ENCODE data around the gene PLXNA4. TPM values are rescaled to one million over a fixed set of nuclear protein-coding genes. Genes with fewer than 3 reads are reported as not detected.

Gene PLXNA4
- total RNA-seq, 1 donor from 2014 or later = 0.38 TPM

DNA sequence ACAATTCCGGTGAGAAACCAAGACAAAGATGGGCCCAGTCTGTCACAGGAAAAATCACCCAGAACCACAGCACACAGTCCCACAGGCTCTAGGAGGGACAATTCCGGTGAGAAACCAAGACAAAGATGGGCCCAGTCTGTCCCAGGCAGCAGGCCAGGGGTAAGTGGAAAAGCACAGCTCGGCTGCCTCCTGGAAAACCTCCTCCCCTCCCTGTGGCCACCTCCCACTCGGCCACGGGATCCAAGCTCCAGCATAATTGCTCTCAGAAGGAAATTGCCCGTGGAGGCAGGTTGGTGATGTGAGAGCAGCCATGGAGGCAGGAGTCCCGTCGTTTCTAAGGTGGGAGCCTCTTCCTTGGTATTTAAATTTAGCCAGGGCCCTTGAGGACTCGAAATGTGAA is 95.7 kb downstream of the PLXNA4 start:
- peaks cover 25% of the 10 kb centered on the region for H3K27me3 Mint-ChIP-seq
- H3K4me1 Mint-ChIP-seq (ENCODE audit: low read depth) = no peaks in the 10 kb centered on the region
- no peaks in the 10 kb centered on the region for H3K9me3 Mint-ChIP-seq (ENCODE audit: low read depth)

GRCh38 chr7:132476541-132476940 is 99.7 kb downstream of the PLXNA4 start:
- no peak for TF ChIP-seq CTCF (IDR thresholded peaks at IDR 0.05; ENCODE audit: unreplicated experiment)
- Mint-ChIP-seq H3K4me1 (ENCODE audit: low read depth) (peaks cover 6% of the 10 kb centered on the region), H3K4me3 (ENCODE audit: low read depth) (no peak overlapping the region), H3K9me3 (ENCODE audit: low read depth) (no peaks in the 10 kb centered on the region), H3K27me3 (peaks cover 50% of the 10 kb centered on the region), H3K36me3 (ENCODE audit: insufficient read depth) (no peaks in the 10 kb centered on the region), H3K27ac (no peak overlapping the region)
- no peak for DNase-seq (ENCODE audit: low spot score, unreplicated experiment)

More for the DNA sequence above, 95.7 kb downstream of the PLXNA4 start:
- TF ChIP-seq CTCF (IDR thresholded peaks at IDR 0.05; ENCODE audit: unreplicated experiment) = no peak
- no peak overlapping the region for H3K27ac Mint-ChIP-seq
- no peaks in the 10 kb centered on the region for H3K36me3 Mint-ChIP-seq (ENCODE audit: insufficient read depth)
- H3K4me3 Mint-ChIP-seq (ENCODE audit: low read depth) = no peak overlapping the region
- no peak for DNase-seq (ENCODE audit: low spot score, unreplicated experiment)

- TF ChIP-seq CTCF (IDR thresholded peaks at IDR 0.05; ENCODE audit: unreplicated experiment) = no peak
- no peak for DNase-seq (ENCODE audit: low spot score, unreplicated experiment)
- Mint-ChIP-seq H3K36me3 (ENCODE audit: insufficient read depth) (no peaks in the 10 kb centered on the region), H3K4me1 (ENCODE audit: low read depth) (peaks cover 9% of the 10 kb centered on the region), H3K4me3 (ENCODE audit: low read depth) (no peak overlapping the region), H3K27ac (no peak overlapping the region), H3K27me3 (peaks cover 53% of the 10 kb centered on the region), H3K9me3 (ENCODE audit: low read depth) (peaks cover 5% of the 10 kb centered on the region)
Observed at GRCh38 chr7:132475669-132476116, 100.6 kb downstream of the PLXNA4 start.

DNA sequence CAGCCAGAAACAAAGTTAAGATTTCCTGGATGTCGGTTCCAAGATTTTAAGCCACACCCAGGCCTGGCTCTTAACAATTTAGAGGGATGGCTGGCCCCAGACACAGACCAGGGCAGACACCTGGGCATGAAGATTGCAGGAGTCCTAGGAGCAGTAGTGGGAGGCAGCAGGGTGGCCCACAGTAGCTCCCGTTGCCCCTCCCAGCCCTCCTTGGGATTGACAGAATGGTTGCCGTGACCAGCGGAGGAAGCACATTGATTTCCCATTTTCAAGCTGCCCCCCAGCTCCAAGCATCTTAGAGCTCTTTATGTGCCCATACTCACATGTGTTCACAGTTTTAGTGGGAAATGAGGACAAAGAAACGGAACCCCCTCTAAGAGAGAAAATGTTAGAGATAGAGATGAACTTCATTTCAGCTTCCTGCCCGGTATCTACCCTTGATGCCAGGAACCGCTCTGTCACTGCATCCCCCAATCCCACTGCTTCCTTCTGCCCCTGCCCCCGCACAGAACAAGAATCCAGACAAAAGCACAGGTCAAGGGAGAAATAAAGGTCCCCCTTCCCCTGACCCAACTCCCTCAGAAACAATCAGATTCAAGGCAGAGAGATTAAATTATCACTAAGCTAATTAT is 101.1 kb downstream of the PLXNA4 start:
- Mint-ChIP-seq H3K27me3 (peaks cover 53% of the 10 kb centered on the region), H3K36me3 (ENCODE audit: insufficient read depth) (no peaks in the 10 kb centered on the region)

DNA sequence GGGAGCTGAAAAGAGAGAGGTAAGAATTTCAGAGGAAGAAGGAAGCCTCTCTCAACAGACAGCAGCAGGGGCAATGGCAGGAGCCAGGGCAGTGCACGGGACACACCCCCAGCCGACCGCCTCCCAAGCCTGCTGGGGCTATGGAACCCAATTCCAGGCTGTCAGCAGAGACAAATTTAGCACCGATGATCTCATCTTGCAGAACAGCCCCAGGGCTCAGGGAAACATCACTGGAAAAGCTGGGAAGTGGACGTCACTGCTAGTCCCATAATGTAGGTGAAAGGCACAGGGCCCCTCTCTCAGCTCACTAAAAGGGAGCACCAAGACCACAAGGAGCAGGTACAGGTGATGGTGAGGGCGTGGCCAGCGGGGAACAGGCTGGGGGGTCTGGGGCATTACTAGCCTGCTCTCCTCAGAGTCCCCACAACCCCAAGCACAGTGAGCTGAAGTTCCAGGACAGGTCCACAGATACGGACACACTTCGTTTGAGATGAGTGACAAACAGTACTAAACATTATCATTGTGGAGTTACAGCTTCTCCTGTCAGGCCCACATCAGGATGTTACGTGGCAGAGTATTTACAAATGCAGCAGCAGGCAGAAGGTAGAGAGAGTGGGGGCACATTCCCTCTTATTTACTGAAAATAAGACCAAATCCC is 103.7 kb downstream of the PLXNA4 start:
- H3K27ac Mint-ChIP-seq = no peak overlapping the region
- no peaks in the 10 kb centered on the region for H3K36me3 Mint-ChIP-seq (ENCODE audit: insufficient read depth)
- peaks cover 9% of the 10 kb centered on the region for H3K4me1 Mint-ChIP-seq (ENCODE audit: low read depth)
- TF ChIP-seq CTCF (IDR thresholded peaks at IDR 0.05; ENCODE audit: unreplicated experiment) = no peak
- H3K27me3 Mint-ChIP-seq = peaks cover 49% of the 10 kb centered on the region
- DNase-seq (ENCODE audit: low spot score, unreplicated experiment) = no peak
- H3K4me3 Mint-ChIP-seq (ENCODE audit: low read depth) = no peak overlapping the region
- H3K9me3 Mint-ChIP-seq (ENCODE audit: low read depth) = peaks cover 5% of the 10 kb centered on the region

More for the DNA sequence above, 101.1 kb downstream of the PLXNA4 start:
- Mint-ChIP-seq H3K9me3 (ENCODE audit: low read depth) (peaks cover 5% of the 10 kb centered on the region), H3K4me1 (ENCODE audit: low read depth) (peaks cover 9% of the 10 kb centered on the region), H3K4me3 (ENCODE audit: low read depth) (no peak overlapping the region), H3K27ac (no peak overlapping the region)
- TF ChIP-seq CTCF (IDR thresholded peaks at IDR 0.05; ENCODE audit: unreplicated experiment) = no peak
- no peak for DNase-seq (ENCODE audit: low spot score, unreplicated experiment)

All from progenitor cell of endocrine pancreas (in vitro differentiated cells).